Suprapubic skin (tissue), 4 donors: ENCODE results near the gene ARHGAP25. TPM values are rescaled to one million over a fixed set of nuclear protein-coding genes. Genes with fewer than 3 reads are reported as not detected.

ENCODE experiments used
- DNase-seq, 2 donors: peaks; one replicate each; pipeline ENCODE4 v3.0.0-alpha.2; 2019; ENCODE audit warnings: low spot score in 2 of 2
- H3K27ac ChIP-seq: fragments of 200-600 bp; sonication (generic); one replicate; pipeline ENCODE4 v1.5.1; 2019
- H3K27me3 ChIP-seq: fragments of 200-600 bp; sonication (generic); one replicate; pipeline ENCODE4 v1.5.1; 2019
- H3K36me3 ChIP-seq: fragments of 200-600 bp; sonication (generic); one replicate; pipeline ENCODE4 v1.5.1; 2019
- H3K4me1 ChIP-seq: fragments of 200-600 bp; sonication (generic); one replicate; pipeline ENCODE4 v1.5.1; 2019
- H3K4me3 ChIP-seq: fragments of 200-600 bp; sonication (generic); one replicate; pipeline ENCODE4 v1.5.1; 2019; ENCODE audit warnings: mild to moderate bottlenecking
- H3K9me3 ChIP-seq: fragments of 200-600 bp; sonication (generic); one replicate; pipeline ENCODE4 v1.5.1; 2019
- EP300 ChIP-seq: sonication (generic); formaldehyde crosslinking; IDR thresholded peaks from one replicate; pipeline ENCODE4 v1.6.1; 2017; ENCODE audit warnings: antibody characterized with exemption
- POLR2A ChIP-seq, 2 donors: fragments of 450-650 bp; IDR thresholded peaks; one replicate each; pipeline ENCODE4 v1.6.1; 2017; ENCODE audit warnings: antibody characterized with exemption in 2 of 2, mild to moderate bottlenecking in 2 of 2, moderate library complexity in 2 of 2
- POLR2AphosphoS5 ChIP-seq, 3 donors: sonication (generic); formaldehyde crosslinking; IDR thresholded peaks; one replicate each; pipeline ENCODE4 v1.6.1; 2017; ENCODE audit warnings: antibody characterized with exemption in 3 of 3
- WGBS: methylation state at CpG from one replicate; pipeline ENCODE4 v1.1.5; 2018; 5-methylcytosine and 5-hydroxymethylcytosine counted together
- total RNA-seq, 4 donors: library from RNA; depleted of rRNA; stranded (reverse); fragments of >200 nt; gene quantifications; one replicate each; pipeline ENCODE4 v1.1.0, GENCODE V29; 2016
- TF ChIP-seq, protein P1 (sequence below), 2 donors: fragments of 200-600 bp in 1 of 2; fragments of 450-650 bp in 1 of 2; sonication (generic) in 1 of 2; IDR thresholded peaks; one replicate each; pipeline ENCODE4 v1.5.1; 2016 to 2019; ENCODE audit warnings: antibody characterized with exemption in 2 of 2, mild to moderate bottlenecking in 1 of 2, moderate library complexity in 1 of 2

ARHGAP25 gene
- total RNA-seq, 4 donors from 2014 or later, result 2.0 to 10.9 (median 6.1) TPM

DNA sequence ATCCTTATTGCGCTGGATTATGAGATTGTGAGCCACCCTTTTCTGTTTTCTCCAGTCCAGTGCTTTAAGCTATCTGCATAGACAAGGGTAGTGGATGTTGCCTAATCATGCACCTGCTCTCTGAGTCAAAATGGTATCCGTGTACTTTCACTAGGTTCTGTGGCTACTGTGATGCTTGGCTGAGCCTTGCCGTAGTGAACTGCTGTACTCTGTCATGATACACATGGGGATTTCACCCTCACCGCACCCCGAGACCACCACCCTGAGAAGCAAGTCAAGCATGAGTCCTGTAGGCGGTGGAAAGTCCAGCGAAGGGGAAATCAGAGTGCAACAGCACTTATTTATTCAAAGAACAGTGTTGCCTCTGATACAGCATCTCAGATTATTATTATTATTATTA lies 55.0 kb downstream of the ARHGAP25 start:
- Histone ChIP-seq H3K4me3 (no peak overlapping the region), H3K27ac (no peak overlapping the region), H3K9me3 (no peaks in the 10 kb centered on the region), H3K4me1 (peaks cover 11% of the 10 kb centered on the region), H3K27me3 (no peaks in the 10 kb centered on the region), H3K36me3 (no peaks in the 10 kb centered on the region)
- 95% methylated on average over 7 of the region's 7 CpGs for WGBS
- DNase-seq, result no peak
- TF ChIP-seq POLR2A (IDR thresholded peaks at IDR 0.05), result no peak
- TF ChIP-seq POLR2AphosphoS5 (IDR thresholded peaks at IDR 0.05), result no peak
- TF ChIP-seq, protein P1, sequence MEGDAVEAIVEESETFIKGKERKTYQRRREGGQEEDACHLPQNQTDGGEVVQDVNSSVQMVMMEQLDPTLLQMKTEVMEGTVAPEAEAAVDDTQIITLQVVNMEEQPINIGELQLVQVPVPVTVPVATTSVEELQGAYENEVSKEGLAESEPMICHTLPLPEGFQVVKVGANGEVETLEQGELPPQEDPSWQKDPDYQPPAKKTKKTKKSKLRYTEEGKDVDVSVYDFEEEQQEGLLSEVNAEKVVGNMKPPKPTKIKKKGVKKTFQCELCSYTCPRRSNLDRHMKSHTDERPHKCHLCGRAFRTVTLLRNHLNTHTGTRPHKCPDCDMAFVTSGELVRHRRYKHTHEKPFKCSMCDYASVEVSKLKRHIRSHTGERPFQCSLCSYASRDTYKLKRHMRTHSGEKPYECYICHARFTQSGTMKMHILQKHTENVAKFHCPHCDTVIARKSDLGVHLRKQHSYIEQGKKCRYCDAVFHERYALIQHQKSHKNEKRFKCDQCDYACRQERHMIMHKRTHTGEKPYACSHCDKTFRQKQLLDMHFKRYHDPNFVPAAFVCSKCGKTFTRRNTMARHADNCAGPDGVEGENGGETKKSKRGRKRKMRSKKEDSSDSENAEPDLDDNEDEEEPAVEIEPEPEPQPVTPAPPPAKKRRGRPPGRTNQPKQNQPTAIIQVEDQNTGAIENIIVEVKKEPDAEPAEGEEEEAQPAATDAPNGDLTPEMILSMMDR (IDR thresholded peaks at IDR 0.05), result no peak
- no peak for TF ChIP-seq EP300

GRCh38 chr2:68790600-68790999 lies 56.0 kb downstream of the ARHGAP25 start:
- DNase-seq, result no peak
- Histone ChIP-seq H3K4me1 (peaks cover 9% of the 10 kb centered on the region), H3K27ac (no peak overlapping the region), H3K9me3 (no peaks in the 10 kb centered on the region), H3K36me3 (no peaks in the 10 kb centered on the region), H3K4me3 (no peak overlapping the region), H3K27me3 (no peaks in the 10 kb centered on the region)
- TF ChIP-seq EP300 (no peak), POLR2A (IDR thresholded peaks at IDR 0.05) (no peak), POLR2AphosphoS5 (IDR thresholded peaks at IDR 0.05) (no peak)
- TF ChIP-seq, protein P1 (IDR thresholded peaks at IDR 0.05), result no peak
- WGBS, result 43% methylated on average over 6 of the region's 7 CpGs

- peaks cover 17% of the 10 kb centered on the region for H3K4me1 ChIP-seq
- H3K4me3 ChIP-seq, result no peak overlapping the region
- H3K9me3 ChIP-seq, result no peaks in the 10 kb centered on the region
- H3K27ac ChIP-seq, result no peak overlapping the region
- no peak for DNase-seq
- no peaks in the 10 kb centered on the region for H3K27me3 ChIP-seq
- TF ChIP-seq, protein P1 (IDR thresholded peaks at IDR 0.05), result no peak
- TF ChIP-seq POLR2A (IDR thresholded peaks at IDR 0.05) (no peak), EP300 (no peak), POLR2AphosphoS5 (IDR thresholded peaks at IDR 0.05) (no peak)
- H3K36me3 ChIP-seq, result no peaks in the 10 kb centered on the region
- WGBS, result 13% methylated on average over 1 of the region's 1 CpG
Observed at GRCh38 chr2:68791914-68792313, 57.3 kb downstream of the ARHGAP25 start.

- WGBS, result 96% methylated on average over 4 of the region's 4 CpGs
- Histone ChIP-seq H3K27me3 (no peaks in the 10 kb centered on the region), H3K4me3 (no peak overlapping the region), H3K9me3 (no peaks in the 10 kb centered on the region), H3K27ac (no peak overlapping the region), H3K4me1 (peaks cover 24% of the 10 kb centered on the region), H3K36me3 (no peaks in the 10 kb centered on the region)
- TF ChIP-seq EP300, result no peak
- no peak for TF ChIP-seq POLR2AphosphoS5 (IDR thresholded peaks at IDR 0.05)
- no peak for TF ChIP-seq POLR2A (IDR thresholded peaks at IDR 0.05)
- TF ChIP-seq, protein P1 (IDR thresholded peaks at IDR 0.05), result no peak
- DNase-seq, result no peak
Observed at GRCh38 chr2:68792751-68793150, 58.1 kb downstream of the ARHGAP25 start.

DNA sequence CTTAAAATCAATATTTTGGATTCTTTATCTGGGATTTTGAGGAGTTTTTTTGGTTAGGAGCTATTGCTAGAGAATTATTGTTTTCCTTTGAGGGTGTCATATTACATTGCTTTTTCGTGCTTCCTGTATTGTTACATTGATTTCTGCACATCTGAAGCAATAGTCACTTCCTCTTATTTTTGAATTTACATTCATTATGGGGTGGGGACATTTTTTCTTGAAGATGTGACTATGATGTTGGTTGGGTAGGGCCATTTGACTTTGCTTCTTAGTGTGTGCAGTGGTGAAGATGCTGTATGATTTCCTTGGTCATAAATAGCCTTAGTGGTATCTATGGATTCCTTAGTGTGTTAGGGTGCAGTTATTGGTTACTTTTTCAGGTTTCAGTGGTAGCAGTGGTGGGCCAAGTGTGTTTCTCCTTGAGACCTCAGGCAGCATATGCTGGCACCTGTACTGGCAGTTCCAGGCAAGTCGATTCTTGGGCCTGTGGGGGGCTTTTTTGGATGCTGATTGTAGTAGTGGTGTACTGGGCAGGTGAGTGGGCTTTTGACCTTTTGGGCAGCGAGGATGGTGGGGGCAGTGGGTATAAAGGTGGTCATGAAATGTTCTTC lies 61.8 kb downstream of the ARHGAP25 start:
- TF ChIP-seq POLR2AphosphoS5 (IDR thresholded peaks at IDR 0.05) (no peak), EP300 (no peak), POLR2A (IDR thresholded peaks at IDR 0.05) (no peak)
- TF ChIP-seq, protein P1 (IDR thresholded peaks at IDR 0.05), result no peak
- 67% methylated on average over 3 of the region's 3 CpGs for WGBS
- no peak overlapping the region for H3K27ac ChIP-seq
- peaks cover 48% of the 10 kb centered on the region for H3K4me1 ChIP-seq
- no peak for DNase-seq
- no peak overlapping the region for H3K4me3 ChIP-seq
- H3K36me3 ChIP-seq, result no peaks in the 10 kb centered on the region
- no peaks in the 10 kb centered on the region for H3K27me3 ChIP-seq
- H3K9me3 ChIP-seq, result no peaks in the 10 kb centered on the region
